CD4-positive, alpha-beta T cell treated with Interleukin-4 for 1 hour (primary cell): ENCODE data around the gene UBE2QL1.

Experiments used
- DNase-seq, 2 donors: peaks; one replicate each; pipeline ENCODE4 v3.0.0-alpha.2; 2020 to 2022

Gene UBE2QL1, protein sequence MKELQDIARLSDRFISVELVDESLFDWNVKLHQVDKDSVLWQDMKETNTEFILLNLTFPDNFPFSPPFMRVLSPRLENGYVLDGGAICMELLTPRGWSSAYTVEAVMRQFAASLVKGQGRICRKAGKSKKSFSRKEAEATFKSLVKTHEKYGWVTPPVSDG

DNA sequence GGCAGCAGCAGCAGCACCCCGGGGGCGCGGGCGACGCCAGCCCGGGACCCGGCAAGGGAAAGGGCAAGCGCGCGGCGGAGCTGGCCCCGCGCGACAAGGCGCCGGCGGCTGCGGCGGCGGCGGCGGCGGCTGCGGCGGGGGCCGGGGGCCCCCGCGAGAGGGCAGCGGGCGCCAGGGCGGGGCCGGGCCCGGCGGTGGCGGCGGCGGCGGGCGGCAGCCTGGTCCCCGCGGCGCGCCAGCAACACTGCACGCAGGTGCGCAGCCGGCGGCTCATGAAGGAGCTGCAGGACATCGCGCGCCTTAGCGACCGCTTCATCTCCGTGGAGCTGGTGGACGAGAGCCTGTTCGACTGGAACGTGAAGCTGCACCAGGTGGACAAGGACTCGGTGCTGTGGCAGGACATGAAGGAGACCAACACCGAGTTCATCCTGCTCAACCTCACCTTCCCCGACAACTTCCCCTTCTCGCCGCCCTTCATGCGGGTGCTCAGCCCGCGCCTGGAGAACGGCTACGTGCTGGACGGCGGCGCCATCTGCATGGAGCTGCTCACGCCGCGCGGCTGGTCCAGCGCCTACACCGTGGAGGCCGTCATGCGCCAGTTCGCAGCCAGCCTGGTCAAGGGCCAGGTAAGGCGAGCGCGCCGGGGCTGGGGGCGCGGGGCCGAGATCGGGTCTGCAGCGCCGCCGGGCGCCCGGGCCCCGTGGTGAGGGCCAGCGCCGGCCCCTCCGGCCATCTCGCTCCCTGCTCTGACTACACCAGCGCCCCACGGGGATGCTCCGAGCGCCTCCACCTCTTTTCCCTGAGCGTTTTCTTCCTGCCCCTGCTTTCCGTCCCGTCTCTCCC is at the start of gene UBE2QL1:
Gene UBE2QL1, plus strand, starts transcription at position 238 of the 843 bp plus-strand sequence. Its CDS starts 35 bp downstream, at position 273.
- no peak for DNase-seq

DNA sequence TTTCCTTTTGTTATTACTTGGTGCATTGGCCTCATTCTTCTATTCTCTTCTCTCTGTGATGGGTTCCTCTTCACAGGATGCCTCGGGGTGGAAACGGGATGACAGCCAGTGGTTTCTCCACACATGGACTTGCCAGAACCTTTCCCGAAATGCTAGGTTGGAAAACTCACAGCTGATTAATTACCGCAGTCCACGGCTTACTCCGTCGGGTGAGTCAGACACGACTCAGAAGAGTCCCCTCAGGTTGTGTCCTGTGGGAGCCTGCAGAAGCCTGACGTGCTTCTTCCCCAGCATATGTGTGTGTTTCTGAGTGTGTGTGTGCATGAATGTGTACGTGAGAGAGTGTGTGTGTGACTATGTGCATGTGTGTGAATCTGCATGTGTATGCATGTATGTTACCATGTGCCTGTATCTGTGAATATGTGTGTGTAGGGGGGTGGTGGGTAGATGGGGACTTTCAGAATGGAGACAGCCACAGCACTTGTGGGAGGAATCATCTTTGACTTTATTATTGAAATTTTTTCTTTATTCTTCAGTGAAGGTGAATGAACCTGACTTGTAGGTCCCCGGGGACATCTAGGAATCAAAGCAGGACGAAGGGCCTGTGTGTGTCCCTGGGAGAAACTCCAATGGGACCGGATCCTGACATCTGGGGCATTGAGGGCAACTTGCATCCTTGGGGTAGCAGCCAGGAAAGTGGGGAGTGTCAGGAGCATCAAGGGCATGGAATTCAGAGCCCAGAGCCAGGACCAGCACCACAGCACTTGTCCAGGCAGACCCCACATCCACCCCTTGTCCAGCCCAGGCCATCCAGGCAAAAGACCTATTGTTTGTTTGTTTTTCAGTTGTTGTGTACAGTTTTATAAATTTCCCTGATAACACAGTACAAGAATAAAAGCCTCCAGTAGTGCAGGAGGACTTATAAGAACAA is 48.4 kb upstream of the UBE2QL1 start:
- no peak for DNase-seq

DNA sequence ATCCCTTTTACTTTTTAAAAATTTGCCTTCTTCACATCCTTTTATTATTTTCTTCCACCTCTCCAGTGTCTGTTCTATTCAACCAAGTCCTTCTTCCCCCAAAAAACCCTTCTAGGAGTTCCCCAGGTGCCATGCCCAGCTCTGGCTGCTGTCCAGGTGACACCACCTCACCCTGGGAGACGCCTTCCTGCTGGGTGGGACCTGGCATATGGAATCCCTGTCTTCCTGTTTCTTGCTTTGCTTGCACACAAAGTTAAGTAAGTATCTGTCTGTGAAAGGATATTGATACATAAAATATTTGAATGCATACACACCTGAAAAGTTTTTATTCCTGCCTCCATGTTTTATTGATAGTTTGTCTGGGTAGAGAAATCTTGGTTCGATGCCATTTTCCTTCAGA is 47.2 kb upstream of the UBE2QL1 start:
- no peak for DNase-seq

DNA sequence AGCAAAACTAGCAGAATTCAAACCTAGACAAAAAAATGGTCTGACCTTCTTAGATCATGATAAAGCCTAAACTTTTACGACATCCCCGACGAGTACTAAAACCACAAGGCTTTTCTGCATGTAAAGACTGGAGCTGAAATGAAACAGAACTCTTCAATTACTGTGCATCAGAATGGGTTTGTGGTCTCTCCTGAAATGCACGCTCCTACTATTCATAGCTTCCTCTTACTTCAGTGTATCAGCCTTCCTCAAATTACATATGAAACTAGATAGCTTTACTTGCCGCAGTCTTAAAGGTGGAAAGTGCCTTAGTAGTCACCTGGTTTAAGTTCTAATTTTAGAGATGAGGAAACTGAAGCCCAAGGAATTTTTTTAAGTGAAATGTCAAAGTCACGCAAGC is 45.7 kb upstream of the UBE2QL1 start:
- no peak for DNase-seq

DNA sequence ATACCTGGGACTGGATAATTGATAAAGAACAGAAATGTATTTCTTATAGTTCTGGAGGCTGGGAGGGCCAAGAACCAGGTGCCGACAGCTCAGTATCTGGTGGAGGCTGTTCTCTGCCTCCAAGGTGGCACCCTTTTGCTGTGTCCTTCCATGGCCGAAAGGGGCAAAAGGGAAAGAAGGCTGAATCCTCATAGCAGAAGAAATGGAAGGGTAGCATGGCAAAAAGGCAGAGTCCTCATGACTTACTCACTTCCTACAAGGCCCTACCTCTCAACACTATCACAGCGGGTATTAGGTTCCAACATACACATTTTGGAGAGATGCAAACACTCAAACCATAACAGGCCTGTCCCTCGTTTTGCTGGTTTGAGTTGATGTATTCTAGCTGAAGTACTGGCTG is 45.2 kb upstream of the UBE2QL1 start:
- DNase-seq = no peak

DNA sequence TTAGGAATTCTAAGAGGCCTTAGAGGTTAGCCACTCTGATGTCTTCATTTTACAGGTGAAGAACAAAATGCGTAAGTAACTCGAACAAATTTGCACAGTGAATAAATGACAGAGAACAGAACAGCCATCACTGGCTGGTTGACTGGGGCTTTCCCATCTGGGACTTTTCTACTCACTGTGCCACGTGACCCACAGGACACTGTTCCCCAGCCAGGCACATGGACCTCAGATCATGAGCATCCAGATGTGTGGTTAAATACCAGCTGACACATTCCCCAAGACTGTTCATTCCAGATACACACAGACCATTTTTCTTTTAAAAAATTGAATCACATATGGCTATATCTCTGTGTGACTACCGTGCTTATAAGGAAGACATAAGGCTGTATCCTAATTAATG is 44.5 kb upstream of the UBE2QL1 start:
- DNase-seq = no peak

DNA sequence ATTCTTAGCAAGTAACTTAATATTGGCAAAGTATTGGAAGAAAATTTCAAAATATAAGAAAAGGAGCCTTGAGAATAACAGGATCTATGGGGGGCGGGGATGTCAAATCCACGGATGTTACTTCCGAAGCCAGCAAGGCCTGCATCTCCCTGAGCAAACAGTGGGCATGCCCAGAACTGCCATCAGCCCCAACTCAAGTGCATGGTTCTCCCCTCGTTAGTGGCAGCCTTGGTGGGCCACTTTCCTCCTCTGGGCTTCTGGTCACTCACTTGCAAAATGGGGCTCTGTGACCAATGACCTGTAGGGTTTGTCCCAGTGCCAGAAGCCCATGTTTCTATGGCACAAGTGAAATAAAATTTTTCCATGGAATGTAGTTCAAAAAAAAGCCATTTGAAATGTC is 43.1 kb upstream of the UBE2QL1 start:
- DNase-seq = no peak

DNA sequence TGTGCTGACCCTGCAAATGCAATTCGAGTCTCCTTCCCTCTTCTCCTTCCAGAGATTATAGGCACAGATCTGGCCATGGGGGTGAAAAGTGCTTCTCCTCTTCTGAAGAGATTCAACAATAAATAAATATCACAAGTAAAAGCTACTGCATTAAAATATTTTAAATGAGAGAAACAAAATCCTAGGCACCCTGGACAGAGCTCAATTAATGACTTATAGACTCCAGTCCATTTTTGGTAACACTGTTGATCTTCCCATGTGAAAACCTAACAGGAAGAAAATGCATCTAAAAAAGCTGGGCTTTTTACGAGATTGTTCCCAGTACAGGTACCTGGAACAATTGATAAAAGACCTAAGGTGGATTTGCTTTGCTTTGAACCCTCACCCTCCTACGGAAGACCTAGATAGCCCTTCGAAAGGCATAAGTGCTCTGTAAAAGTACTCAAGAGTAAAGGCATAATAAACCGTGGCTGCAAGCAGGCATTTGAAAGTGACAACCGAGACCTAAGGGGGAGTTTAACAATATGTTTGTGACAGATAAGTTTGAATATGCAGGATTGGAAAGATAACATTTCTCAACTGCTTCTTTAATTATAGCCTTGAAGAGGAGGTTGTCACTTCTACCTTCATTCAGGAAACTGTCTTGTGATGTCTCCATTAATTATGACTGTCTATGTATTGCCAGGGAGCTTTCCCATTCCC is 41.0 kb upstream of the UBE2QL1 start:
- DNase-seq = no peak

DNA sequence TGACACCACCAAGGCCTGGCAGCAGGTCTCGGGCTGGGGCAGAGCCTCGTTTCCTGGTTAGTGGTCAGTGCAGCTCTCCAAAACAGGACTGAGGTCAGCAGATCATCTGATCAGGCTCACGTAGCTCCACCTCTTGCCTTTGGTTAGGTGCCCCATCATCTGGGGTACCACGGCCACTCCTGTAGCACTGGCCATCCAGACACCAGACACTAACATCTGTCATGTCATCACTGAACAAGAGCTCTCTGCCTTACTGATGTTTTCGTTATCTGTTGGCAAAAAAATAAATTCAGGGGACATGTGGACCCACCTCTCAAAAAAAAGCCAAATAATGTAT is 40.4 kb upstream of the UBE2QL1 start:
- DNase-seq = no peak

DNA sequence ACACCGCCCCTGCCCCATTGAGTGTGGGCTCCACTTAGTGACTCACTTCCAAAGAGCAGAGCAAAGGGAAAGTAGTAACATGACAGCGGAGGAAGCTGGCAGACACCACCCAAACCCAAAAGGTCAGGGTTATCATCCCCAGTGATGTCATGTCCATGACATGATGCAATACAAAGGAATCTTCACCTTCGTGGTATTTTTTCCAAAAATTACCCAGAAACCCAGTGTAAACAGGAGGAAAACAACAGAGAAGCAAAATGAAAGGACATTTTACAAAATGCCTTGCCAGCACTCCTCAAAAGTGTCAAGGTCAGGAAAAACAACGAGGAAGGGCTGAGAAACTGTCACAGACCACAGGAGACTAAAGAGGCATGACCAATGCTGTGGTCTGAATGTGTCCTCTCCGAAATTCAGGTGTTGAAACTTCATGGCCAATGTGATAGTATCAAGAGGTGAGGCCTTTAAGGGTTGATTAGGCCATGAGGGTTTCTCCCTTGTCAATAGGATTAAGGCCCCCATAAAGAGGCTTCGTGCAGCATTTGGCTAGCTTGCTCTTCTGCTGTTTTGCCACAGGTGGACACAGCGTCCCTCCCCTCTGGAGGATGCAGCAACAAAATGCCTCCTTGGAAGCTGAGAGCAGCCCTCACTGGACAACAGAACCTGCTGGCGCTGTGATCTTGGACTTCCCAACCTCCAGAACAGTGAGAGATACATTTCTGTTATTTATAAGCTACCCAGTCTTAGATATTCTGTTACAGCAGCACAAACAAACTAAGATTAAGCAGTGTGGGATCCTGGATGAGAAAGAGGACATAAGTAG is 39.8 kb upstream of the UBE2QL1 start:
- DNase-seq = no peak

DNA sequence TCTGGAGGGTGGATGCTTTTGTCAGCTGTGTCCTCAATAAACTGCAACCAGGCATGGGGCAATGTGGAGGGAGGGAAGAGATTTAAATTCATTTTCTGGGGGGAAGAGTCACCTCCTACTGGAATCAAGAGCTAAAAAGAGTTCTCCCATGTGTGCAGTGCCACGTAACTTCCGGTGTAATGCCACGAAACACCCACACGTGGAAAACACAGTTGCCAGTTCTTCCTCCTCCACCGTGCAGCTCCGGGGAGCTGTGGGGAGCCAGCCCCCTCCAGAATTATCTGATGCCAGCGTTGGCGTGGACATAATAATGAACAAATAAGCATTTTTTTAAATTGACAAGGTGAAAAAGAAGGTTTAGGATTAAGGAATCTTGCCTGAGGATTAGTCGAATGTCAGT is 38.2 kb upstream of the UBE2QL1 start:
- DNase-seq = no peak

DNA sequence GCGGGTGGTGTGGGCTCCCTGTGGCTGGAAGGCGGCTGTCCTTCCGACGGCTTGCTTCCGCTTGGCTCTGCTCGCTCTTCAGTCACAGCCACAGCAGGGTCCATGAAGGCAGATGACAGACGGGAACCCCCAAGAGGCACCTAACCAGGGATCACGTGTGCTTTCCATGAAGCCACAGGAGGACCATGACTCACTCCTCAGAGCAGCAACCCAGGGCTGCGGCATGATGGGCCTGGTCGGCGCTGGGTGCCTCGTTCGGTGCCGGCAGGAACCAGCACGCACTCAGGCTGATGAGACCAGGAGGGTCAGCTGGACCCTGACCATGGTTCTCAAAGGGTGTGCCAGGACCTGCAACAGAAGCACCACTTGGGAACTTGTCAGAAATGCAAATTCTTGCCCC is 37.5 kb upstream of the UBE2QL1 start:
- DNase-seq = no peak

DNA sequence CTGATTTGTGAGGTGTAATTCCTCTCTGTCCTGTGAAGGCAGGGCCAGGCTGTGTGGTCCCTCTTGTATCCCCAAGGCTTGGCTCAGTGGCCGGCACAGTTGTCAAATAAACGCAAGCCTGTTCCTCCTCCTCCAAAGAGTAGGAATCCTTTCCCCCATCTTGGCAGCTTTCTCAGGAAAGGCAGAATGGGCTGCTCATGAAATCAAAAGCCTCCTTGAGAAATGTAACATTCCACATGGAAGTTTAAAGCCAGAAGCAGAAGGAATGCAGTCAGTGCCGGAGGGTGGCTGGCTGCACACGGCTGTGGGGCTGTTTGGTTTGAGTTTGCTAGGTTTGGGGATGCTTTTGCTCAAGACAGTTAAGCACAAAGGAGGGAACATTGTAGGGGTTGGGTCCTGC is 35.8 kb upstream of the UBE2QL1 start:
- no peak for DNase-seq

DNA sequence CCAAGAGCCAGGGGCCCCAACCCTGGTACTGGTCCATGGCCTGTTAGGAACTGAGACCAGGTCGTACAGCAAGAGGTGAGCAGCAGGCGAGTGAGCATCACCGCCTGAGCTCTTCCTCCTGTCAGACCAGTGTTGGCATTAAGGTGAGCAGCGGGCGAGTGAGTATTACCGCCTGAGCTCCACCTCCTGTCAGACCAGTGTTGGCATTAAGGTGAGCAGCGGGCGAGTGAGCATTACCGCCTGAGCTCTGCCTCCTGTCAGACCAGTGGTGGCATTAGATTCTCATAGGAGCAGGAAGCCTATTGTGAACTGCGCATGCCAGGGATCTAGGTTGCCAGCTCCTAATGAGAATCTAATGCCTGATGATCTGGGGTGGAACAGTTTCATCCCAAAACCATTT is 31.0 kb upstream of the UBE2QL1 start:
- no peak for DNase-seq

DNA sequence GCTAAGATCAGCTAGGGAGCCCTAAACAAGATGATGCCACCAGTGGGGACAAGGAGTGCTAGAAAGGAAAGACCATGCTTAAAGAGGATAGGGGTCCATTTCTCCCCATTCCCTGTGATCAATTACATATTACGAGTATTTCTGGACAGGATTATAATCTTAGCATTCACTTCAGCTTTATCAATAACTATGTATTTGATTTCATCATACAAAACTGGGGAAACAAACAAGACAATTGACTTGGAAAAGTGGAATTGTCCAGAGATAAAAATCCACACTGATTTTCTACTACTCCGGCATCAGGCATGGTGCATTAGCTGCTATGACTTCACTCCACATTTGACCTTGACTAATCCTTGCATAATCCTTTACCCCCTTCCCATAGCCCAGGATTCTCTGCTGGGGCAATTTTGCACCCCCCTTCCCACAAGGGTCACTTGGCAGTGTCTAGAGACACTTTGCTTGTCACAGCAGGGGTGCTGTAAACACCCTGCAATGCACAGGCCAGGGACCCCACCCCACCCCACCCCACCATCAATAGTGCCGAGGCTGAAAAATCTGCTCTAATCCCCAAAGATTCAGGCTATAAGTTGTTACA is 29.9 kb upstream of the UBE2QL1 start:
- DNase-seq = no peak

DNA sequence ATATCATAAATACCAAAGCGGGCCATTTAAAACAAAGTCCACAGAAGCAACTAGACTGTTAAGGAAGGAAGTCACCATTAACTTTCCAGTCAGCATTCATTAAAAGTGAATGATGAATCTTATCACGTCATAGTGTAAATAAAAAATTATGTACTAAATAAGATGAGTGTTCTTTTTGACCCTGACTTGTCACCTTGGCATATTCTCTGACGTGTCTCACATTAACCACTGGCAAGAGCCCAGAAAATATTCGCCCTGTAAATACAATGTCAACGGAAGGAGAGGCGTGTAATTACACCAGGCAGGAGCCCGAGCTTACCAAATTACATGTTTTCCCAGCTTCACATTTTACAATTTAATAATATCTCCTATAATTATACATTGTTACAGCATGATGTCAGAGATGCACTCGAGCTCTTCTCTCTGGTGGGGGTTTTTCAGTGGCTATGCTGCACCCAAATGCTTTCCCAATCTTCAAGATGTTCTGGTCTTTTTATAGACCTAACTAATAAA is 29.3 kb upstream of the UBE2QL1 start:
- DNase-seq = no peak

DNA sequence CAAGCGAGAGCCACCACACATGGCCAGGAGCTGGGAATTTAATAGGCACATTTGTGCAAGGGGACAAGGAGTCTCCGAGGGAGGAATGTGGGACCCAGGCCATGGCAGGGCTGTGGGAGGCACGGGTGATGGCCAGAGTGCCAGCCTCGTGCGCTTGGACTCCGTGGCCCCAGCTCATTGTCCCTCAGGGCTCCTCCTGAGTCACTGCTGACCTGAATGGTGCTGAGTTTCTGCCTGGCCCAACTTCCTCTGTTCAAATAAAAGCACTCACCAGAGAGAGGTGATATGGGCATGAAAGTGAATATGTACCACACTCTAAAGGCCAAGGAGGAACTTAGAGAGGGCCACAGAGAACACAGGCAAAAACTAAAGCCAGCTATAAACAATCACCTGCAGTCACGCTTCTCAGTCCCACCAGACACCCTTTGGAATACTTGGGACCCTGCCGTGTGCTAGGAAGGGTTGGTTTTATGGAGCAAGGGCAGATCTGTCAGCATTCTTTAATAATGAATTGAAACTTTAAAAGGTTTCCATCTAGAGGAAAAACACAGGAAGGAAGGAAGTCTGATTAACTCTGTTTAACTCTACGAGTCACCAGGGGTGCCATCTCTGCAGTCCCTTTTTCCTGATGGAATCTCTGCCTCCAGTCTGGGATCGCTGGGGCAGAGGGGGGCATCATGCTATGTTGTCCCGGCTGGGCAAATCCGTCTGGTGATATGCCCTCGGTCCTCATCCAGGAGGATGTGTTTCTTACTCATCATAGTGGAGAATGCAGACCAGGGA is 25.1 kb upstream of the UBE2QL1 start:
- DNase-seq = no peak

DNA sequence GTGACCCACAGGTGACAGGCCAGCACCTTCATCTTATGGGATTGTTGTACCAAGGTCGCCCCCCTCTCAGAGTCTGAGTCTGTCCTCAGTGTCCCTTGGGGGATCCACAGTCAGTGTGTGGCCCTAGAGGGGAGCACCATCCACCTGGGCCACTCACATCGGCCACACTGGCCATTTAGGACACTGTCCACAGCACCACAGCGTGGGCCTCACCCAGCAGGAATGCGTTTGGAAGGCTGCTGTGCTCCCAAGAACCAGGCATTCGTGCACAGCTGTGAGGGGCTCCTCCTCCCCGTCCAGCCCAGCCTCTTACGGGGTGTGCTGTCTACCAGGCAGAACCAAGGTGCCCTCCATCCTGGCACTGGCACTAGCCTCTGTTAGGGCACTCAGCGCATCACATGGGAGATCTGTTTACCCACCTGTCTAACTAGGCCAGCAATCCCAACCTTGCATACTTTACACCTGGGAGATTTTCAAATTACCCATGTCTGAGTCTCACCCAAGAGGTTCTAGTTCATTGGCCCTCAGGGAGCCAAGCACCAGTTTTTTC is 24.5 kb upstream of the UBE2QL1 start:
- no peak for DNase-seq

DNA sequence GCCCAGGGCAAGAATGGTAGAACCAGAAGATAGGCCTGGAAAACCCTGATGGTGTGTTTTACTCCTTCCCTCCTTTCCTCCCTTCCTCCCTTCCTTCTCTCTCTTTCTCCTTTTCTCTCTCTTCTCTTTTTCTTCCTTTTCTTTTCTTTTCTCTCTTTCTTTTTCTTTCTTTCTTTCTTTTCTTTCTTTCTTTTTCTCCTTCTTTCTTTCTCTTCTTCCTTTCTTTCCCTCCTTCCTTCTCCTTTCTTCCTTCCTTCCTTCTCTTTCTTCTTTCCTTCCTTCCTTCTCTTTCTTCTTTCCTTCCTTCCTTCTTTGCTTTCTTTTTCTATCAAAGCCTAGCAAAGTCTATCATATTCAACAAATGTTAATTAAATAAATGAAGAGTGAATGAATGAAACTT is 24.0 kb upstream of the UBE2QL1 start:
- DNase-seq = no peak

DNA sequence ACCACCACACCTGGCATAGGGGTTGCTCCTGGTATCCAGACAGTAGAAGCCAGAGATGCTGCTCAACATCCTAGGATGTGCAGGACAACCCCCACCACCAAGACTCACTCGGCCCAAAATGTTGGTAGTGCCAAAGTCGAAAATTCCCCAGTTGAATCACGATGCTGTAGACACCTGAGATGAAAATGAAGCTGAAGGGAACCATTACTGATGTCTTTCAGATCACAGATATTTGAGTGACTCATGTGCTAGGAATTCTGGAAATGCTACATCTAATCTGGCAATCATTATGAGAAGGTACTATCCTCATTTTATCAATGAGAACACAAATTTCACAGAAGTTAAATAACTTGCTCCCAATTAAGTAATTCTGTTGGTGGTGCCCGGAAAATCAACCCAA is 21.0 kb upstream of the UBE2QL1 start:
- no peak for DNase-seq
